HEK293T (cell line): ENCODE data around the gene CCDC127.

Experiments used
- CTCF ChIA-PET: fragments of 350-600 bp; formaldehyde crosslinking; extraction: SDS; loops from one replicate; lab custom pipeline; 2021; ENCODE audit warnings: antibody characterized with exemption, inconsistent platforms; lab: Yijun Ruan, JAX
- POLR2A ChIA-PET: fragments of 350-600 bp; formaldehyde crosslinking; extraction: SDS; loops from one replicate; lab custom pipeline; 2020; ENCODE audit warnings: antibody characterized with exemption, inconsistent platforms; lab: Yijun Ruan, JAX
- DNase-seq: peaks from one replicate; pipeline ENCODE4 v3.0.0; 2012; ENCODE audit warnings: mixed read lengths; ENCODE audit errors: extremely low spot score
- ARNT ChIP-seq: fragments of 450-650 bp; IDR thresholded peaks from 2 replicates; pipeline ENCODE4 v1.6.1; 2017; ENCODE audit warnings: mild to moderate bottlenecking
- BHLHE40 ChIP-seq: fragments of 450-650 bp; IDR thresholded peaks from 2 replicates; pipeline ENCODE4 v1.6.1; 2016; ENCODE audit warnings: mild to moderate bottlenecking, moderate library complexity, borderline replicate concordance
- CTBP1 ChIP-seq: fragments of 450-650 bp; IDR thresholded peaks from 2 replicates; pipeline ENCODE4 v1.6.1; 2016; ENCODE audit warnings: borderline replicate concordance
- ELF4 ChIP-seq: fragments of 450-650 bp; IDR thresholded peaks from 2 replicates; pipeline ENCODE4 v1.6.1; 2017; ENCODE audit warnings: antibody characterized with exemption
- FOXA1 ChIP-seq: fragments of 450-650 bp; IDR thresholded peaks from 2 replicates; pipeline ENCODE4 v1.6.1; 2016; ENCODE audit warnings: mild to moderate bottlenecking
- FOXK2 ChIP-seq: fragments of 450-650 bp; IDR thresholded peaks from 2 replicates; pipeline ENCODE4 v1.6.1; 2016; ENCODE audit warnings: mild to moderate bottlenecking
- FOXM1 ChIP-seq: fragments of 450-650 bp; IDR thresholded peaks from 2 replicates; pipeline ENCODE4 v1.6.1; 2017; ENCODE audit warnings: mild to moderate bottlenecking, borderline replicate concordance
- HDGF ChIP-seq: fragments of 450-650 bp; IDR thresholded peaks from 2 replicates; pipeline ENCODE4 v1.6.1; 2017; ENCODE audit warnings: antibody characterized with exemption, borderline replicate concordance
- LEF1 ChIP-seq: fragments of 450-650 bp; IDR thresholded peaks from 2 replicates; pipeline ENCODE4 v1.6.1; 2017; ENCODE audit warnings: mild to moderate bottlenecking, borderline replicate concordance
- NFRKB ChIP-seq: fragments of 450-650 bp; IDR thresholded peaks from 2 replicates; pipeline ENCODE4 v1.6.1; 2016; ENCODE audit warnings: mild to moderate bottlenecking, moderate library complexity
- PKNOX1 ChIP-seq: fragments of 450-650 bp; IDR thresholded peaks from 2 replicates; pipeline ENCODE4 v1.6.1; 2016
- SP1 ChIP-seq: fragments of 450-650 bp; IDR thresholded peaks from 2 replicates; pipeline ENCODE4 v1.6.1; 2017
- SUZ12 ChIP-seq: fragments of 450-650 bp; IDR thresholded peaks from 2 replicates; pipeline ENCODE4 v1.6.1; 2016; ENCODE audit warnings: mild to moderate bottlenecking
- TARDBP ChIP-seq: fragments of 450-650 bp; IDR thresholded peaks from 2 replicates; pipeline ENCODE4 v1.6.1; 2016
- ZNF384 ChIP-seq: fragments of 450-650 bp; IDR thresholded peaks from 2 replicates; pipeline ENCODE4 v1.6.1; 2016

Gene CCDC127

GRCh38 chr5:162190-162564 is 55.8 kb downstream of the CCDC127 start:
- no peak for TF ChIP-seq ZNF384
- TF ChIP-seq ARNT: no peak
- no peak for TF ChIP-seq NFRKB
- TF ChIP-seq FOXM1: no peak
- TF ChIP-seq SUZ12: no peak
- no peak for TF ChIP-seq HDGF
- no peak for TF ChIP-seq ELF4
- TF ChIP-seq FOXK2: no peak
- TF ChIP-seq SP1: no peak
- TF ChIP-seq FOXA1: no peak
- TF ChIP-seq LEF1: no peak
- no peak for TF ChIP-seq TARDBP
- TF ChIP-seq BHLHE40: no peak
- POLR2A ChIA-PET: interaction anchor here (0.6 kb wide), 1 partner anchor 56 kb away, joined by 3 read pairs; the partner anchor contains the start of genes CCDC127 and SDHA
- no peak for DNase-seq
- CTCF ChIA-PET: no interaction called here

GRCh38 chr5:161803-162110 is 56.2 kb downstream of the CCDC127 start:
- TF ChIP-seq ARNT (no peak), ZNF384 (no peak), NFRKB (no peak)
- ChIA-PET CTCF (no interaction called here), POLR2A (no interaction called here)
- DNase-seq: no peak

DNA sequence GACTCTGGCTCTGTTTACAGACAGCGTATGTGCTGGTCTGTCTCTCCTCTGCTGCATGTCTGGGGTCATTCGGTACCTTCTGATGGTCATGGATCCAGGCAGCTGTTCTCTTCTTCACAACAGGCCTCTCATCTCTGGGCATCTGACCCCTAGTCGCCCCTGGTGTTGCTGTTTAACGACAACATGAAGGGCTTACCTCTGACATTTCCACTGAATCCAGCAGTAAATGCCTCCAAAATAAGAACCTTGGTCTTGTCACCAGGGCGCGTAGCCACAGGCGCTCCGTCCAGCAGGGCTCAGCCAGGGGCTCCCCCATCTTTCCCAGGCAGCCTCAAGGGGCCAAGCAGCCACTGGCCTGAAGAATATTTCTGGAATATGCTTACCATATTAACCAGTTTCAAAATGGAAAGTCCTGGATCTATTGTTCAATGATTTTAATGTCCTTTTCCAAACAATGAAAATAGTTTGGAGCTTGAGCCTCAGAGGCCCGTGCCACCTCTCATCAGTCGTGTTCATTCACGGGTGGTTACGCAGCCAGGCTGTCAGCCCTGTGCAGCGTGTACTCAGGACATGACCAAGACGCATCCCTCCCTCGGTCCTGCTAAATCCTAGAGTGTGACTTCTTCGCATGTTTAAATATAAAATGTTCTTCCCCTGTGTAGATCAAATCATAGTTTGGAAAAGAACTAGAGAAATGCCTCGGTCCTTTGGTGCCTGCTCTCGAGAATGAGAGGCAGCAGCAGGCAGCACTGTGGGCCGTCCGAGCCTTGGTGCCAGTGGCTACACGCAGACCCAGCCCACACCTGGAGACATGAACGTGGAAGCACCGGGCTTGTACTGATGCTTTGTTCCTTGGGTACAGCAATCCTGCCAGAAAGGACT is 56.8 kb downstream of the CCDC127 start:
- DNase-seq: no peak
- ChIA-PET POLR2A (no interaction called here), CTCF (no interaction called here)
- TF ChIP-seq CTBP1 (no peak), ZNF384 (no peak), TARDBP (no peak), ELF4 (no peak), NFRKB (no peak), LEF1 (no peak)

GRCh38 chr5:160173-160510 is 57.8 kb downstream of the CCDC127 start:
- CTCF ChIA-PET: no interaction called here
- POLR2A ChIA-PET: no interaction called here
- TF ChIP-seq FOXA1 (no peak), CTBP1 (no peak)
- DNase-seq: no peak

GRCh38 chr5:159448-160172 is 58.3 kb downstream of the CCDC127 start:
- DNase-seq: no peak

GRCh38 chr5:158807-159447 is 59.0 kb downstream of the CCDC127 start:
- no peak for DNase-seq
- ChIA-PET POLR2A (no interaction called here), CTCF (no interaction called here)
- no peak for TF ChIP-seq TARDBP
- TF ChIP-seq FOXA1: no peak
- TF ChIP-seq ELF4: no peak
- TF ChIP-seq ARNT: no peak
- TF ChIP-seq CTBP1: no peak
- TF ChIP-seq HDGF: no peak
- TF ChIP-seq NFRKB: no peak
- no peak for TF ChIP-seq FOXM1
- no peak for TF ChIP-seq PKNOX1

More at GRCh38 chr5:159448-160172, 58.3 kb downstream of the CCDC127 start:
- POLR2A ChIA-PET: no interaction called here
- TF ChIP-seq ARNT: no peak
- no peak for TF ChIP-seq BHLHE40
- no peak for TF ChIP-seq NFRKB
- TF ChIP-seq ZNF384: no peak
- CTCF ChIA-PET: no interaction called here

DNA sequence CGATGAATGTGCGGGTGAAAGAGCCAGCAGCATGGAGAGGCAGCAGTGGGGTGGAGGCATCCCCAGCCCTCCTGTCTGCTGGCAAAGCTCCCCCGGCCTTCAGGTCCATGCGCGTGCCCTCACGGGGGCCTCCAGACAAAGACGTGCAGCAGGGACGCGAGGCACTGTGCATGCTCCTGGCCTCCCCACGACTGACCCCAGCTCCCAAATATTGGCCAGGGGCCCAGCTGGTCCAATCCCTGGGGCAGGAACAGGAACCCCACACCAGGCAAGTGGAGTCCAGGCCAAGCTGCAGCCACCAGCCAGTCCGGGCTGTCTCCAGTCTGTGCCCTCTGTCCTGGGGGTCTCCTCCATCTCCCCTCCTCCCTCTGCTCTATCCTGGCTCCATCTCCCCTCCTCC is 60.2 kb downstream of the CCDC127 start:
- POLR2A ChIA-PET: interaction anchor here (0.8 kb wide), 1 partner anchor 60 kb away, joined by 3 read pairs; the partner anchor contains the start of gene SDHA
- TF ChIP-seq TARDBP (no peak), LEF1 (no peak), HDGF (no peak), FOXK2 (no peak)
- CTCF ChIA-PET: no interaction called here

DNA sequence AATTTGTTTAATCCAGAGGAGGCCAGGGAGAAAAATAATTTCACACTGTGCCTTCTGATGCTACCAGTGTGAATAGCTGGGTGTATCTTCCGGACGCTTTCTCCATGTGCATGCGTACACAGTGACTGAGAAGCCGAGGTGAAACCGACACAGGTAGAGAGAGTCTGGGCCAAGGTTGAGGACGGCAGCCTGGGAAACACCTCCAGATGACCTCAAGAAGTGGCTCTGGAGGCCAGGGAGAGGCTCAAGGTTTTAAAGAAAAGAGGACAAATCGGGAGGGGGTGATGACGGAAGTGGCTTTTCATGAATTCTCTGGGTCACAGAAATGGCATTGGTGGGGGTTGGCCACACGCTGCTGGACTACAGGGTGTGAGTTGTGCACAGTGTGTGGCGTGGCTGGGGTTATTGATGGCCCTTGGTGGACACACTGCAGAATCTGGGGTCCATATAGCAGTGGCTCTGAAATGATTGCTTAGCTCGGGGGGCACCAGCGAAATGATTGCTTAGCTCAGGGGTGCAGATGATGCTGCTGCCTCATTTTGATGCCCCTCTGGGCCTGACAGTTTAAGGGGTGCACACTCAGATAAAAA is 60.7 kb downstream of the CCDC127 start:
- no peak for TF ChIP-seq FOXA1
- ChIA-PET CTCF (no interaction called here), POLR2A (interaction anchor here (0.8 kb wide), 1 partner anchor 61 kb away, joined by 3 read pairs; the partner anchor contains the start of gene SDHA)
- no peak for DNase-seq

More for the DNA sequence above, 60.2 kb downstream of the CCDC127 start:
- DNase-seq: no peak
